OCI-LY3 (cell line): ENCODE data around the gene CRYBG1.

Source experiments
- CTCF ChIP-seq: fragments of 200-600, 300-600 bp; sonication (generic); IDR thresholded peaks from 2 replicates; pipeline ENCODE4 v1.5.1; 2014; ENCODE audit warnings: antibody characterized with exemption, low read length, low read depth
- EZH2phosphoT487 ChIP-seq: fragments of 200-600 bp; shearing (Covaris generic); IDR thresholded peaks from 2 replicates; pipeline ENCODE4 v1.6.1; 2018; ENCODE audit warnings: antibody characterized with exemption, mixed run types, low read depth

GRCh38 chr6:106446983-106447382 is 86.5 kb downstream of the CRYBG1 start:
- TF ChIP-seq CTCF (no peak), EZH2phosphoT487 (no peak)
